Fibroblast of villous mesenchyme (primary cell): Measurements from ENCODE around the gene MPZL2. TPM values are rescaled to one million over a fixed set of nuclear protein-coding genes. Genes with fewer than 3 reads are reported as not detected.

Experiments used
- DNase-seq: peaks from one replicate; pipeline ENCODE4 v3.0.0-alpha.2; 2010; ENCODE audit warnings: low read depth
- H3K4me3 ChIP-seq: 2 replicates; pipeline ENCODE4 v1.5.1; 2011; ENCODE audit warnings: low read depth, mild to moderate bottlenecking, low read length
- total RNA-seq: library from RNA; depleted of rRNA; stranded (reverse); fragments of >200 nt; gene quantifications from 2 replicates; pipeline ENCODE4 v1.2.3, GENCODE V29; 2012
- TF ChIP-seq, protein P1 (sequence below): IDR thresholded peaks from 2 replicates; pipeline ENCODE4 v1.5.1; 2012; ENCODE audit warnings: low read depth, mild to moderate bottlenecking, low read length; ENCODE audit not compliant: insufficient read depth

Gene MPZL2
- total RNA-seq, 1 donor: not detected

GRCh38 chr11:118274186-118274585 is 10.1 kb upstream of the MPZL2 start:
- no peak for DNase-seq
- TF ChIP-seq, protein P1, sequence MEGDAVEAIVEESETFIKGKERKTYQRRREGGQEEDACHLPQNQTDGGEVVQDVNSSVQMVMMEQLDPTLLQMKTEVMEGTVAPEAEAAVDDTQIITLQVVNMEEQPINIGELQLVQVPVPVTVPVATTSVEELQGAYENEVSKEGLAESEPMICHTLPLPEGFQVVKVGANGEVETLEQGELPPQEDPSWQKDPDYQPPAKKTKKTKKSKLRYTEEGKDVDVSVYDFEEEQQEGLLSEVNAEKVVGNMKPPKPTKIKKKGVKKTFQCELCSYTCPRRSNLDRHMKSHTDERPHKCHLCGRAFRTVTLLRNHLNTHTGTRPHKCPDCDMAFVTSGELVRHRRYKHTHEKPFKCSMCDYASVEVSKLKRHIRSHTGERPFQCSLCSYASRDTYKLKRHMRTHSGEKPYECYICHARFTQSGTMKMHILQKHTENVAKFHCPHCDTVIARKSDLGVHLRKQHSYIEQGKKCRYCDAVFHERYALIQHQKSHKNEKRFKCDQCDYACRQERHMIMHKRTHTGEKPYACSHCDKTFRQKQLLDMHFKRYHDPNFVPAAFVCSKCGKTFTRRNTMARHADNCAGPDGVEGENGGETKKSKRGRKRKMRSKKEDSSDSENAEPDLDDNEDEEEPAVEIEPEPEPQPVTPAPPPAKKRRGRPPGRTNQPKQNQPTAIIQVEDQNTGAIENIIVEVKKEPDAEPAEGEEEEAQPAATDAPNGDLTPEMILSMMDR: no peak
- H3K4me3 ChIP-seq: no peak overlapping the region

- DNase-seq: no peak
- TF ChIP-seq, protein P1: no peak
- H3K4me3 ChIP-seq: no peak overlapping the region
Measured at GRCh38 chr11:118272001-118272400, 7.9 kb upstream of the MPZL2 start.

DNA sequence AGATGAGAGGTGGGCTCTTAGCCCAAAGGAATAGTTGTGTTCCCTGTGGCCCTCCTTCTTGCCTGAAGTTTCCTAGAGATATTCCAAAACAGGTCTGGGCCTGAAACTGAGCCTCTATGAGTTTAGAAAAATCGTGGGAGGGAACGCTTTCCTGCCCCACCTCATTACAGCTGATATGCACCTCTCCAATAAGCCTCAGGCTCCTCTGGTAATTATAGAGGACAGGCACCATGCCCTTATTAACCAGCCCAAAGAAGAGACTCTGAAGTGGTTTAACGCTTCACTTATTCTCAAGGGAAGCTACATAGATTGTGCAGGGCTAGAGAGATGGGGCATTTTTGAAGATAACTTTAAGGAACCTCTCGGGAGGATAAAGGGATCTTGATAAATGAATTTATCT is 3.4 kb upstream of the MPZL2 start:
- no peak for DNase-seq
- H3K4me3 ChIP-seq: no peak overlapping the region
- TF ChIP-seq, protein P1: no peak

DNA sequence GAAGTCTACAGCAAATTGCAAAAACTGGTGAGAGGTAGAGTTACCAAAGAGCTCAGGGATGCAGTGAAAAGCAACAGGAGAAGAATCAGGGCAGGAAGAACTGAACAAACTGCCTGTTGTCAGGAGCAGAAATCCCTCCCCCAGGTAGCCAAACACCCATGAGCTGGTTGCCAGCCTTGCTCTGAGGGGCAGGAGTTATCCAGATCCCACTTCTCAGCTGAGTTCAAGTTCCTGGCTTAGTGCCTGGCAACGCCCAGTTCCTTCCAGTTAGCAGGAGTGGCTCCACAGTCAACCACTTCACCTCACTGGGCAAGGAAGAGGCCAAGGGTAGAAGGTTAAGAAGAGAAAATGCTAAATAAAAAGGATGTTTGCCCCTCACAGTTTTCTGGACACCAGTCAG is 1.9 kb upstream of the MPZL2 start:
- no peak for DNase-seq
- no peak overlapping the region for H3K4me3 ChIP-seq
- TF ChIP-seq, protein P1: no peak

DNA sequence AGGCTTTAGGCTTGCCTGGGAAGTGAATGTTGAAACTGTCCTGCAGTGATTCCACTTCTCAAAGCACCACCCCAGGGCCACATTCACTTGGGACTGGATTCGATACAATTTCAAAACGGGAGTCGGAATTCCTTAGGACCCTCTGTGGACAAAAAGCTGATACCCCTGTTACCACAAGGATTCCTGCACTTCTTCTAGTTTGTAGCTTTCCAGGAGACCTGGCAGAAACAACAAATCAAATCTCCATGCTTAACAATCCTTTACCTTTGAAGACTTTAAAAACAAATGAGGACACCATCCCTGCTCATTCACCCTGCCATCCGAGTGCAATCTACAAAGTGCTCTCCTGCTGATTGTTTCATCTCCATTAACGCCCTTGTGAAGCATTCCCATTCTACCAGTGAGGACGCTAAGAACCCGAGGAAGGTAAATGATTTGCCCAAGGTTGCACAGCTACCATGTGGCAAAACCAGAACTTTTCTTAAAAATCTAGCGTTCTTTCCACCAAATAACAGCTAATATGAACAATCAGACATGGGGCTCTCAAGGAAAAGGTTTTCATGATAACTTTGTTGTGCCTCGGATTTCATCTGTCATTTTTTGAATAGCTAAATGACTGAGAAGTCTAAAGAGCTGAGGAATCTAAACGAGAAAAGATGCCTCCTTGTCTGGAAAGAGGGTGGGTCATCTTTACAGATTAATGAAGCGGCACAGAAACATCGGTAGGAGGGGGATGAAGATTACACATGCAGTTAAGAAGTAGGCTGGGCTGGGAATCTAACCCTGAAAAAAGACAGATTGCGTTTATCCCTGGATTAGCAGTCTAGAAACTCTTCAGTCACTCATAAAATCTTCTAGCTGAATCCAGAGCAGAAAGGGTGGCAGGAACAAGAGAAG is 720 bp upstream of the MPZL2 start:
- TF ChIP-seq, protein P1: no peak
- no peak for DNase-seq
- H3K4me3 ChIP-seq: no peak overlapping the region

DNA sequence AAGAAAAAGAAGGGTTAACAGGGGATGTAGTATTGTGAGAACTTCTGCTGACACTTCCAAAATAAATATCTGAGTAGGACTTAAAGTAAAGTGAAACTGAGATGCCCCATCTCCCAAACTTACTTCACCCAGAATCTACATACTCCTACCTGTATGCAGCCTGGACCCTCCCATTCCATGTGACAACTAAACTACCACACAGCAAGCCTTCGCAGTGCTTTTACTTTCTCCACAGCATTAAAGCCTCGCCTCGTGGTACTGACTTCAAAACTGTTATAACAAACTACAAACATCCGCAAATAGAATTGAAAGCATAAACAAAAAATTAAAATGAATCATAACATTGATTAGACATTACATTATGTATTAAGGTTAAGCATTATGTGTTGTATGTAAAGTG is 985 bp downstream of the MPZL2 start:
- TF ChIP-seq, protein P1: no peak
- DNase-seq: no peak
- no peak overlapping the region for H3K4me3 ChIP-seq
